GM12872 (cell line): ENCODE measurements around the gene MTFMT.
A peak's percentile ranks its signal among the peaks of the same experiment; 100 is the strongest.

Experiments used
- TF ChIP-seq, protein P1 (sequence below): IDR thresholded peaks from 3 replicates; pipeline ENCODE4 v1.5.1; 2011; ENCODE audit warnings: low read depth, mild to moderate bottlenecking, low read length, moderate library complexity; ENCODE audit not compliant: insufficient read depth

Gene MTFMT

DNA sequence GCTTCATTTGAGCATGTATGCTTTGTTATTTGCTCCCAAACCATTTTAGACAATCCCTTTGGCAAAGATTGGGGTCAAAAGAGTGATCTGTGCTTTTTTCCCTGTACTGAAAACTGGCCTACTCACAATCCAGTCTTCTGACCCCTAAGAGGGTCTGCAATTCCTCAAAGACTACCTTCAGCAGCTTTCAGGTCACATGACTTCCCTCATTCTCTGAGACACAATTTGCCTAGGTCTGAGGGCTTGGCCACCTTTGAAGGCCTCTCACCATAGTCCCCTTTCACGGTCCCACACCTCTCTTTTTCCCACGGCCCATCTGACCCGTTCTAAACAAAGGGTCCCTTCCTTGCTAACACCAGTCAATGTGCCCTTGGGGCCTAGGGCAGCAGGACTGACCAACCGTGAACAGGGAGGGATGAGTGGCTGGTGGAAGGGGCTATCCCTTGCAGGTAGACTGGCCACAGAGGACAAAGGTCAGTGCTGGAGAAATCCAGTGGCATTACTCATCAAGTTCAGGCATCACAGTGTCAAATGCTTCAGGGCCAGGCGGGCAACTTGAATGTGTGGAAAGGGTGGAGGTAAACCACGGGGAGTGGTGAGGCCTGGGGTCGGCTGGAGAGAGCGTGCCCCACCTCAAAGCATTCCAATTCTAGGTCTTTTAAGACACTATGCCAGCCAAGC is 27.6 kb upstream of the MTFMT start:
- TF ChIP-seq, protein P1, sequence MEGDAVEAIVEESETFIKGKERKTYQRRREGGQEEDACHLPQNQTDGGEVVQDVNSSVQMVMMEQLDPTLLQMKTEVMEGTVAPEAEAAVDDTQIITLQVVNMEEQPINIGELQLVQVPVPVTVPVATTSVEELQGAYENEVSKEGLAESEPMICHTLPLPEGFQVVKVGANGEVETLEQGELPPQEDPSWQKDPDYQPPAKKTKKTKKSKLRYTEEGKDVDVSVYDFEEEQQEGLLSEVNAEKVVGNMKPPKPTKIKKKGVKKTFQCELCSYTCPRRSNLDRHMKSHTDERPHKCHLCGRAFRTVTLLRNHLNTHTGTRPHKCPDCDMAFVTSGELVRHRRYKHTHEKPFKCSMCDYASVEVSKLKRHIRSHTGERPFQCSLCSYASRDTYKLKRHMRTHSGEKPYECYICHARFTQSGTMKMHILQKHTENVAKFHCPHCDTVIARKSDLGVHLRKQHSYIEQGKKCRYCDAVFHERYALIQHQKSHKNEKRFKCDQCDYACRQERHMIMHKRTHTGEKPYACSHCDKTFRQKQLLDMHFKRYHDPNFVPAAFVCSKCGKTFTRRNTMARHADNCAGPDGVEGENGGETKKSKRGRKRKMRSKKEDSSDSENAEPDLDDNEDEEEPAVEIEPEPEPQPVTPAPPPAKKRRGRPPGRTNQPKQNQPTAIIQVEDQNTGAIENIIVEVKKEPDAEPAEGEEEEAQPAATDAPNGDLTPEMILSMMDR: no peak

DNA sequence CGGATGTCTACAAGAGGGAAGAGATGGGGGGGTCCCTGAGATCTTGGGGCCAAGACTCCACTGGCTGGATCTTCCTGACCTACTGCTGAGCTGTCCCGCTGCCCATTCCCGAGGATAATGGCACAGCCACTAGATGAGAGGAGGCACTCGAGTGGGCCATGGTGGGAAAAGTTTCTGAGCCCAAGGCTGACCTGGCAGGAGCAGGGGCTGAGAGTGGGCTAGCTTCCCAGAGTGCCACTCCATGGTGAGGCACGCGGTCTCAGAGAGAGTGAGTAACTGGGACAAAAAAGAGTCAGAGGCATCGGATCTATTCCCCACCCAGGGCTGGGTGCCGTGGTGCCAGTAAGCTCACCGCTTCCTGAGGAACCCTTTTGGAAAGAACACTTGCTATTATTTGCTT is 26.7 kb upstream of the MTFMT start:
- TF ChIP-seq, protein P1: no peak

DNA sequence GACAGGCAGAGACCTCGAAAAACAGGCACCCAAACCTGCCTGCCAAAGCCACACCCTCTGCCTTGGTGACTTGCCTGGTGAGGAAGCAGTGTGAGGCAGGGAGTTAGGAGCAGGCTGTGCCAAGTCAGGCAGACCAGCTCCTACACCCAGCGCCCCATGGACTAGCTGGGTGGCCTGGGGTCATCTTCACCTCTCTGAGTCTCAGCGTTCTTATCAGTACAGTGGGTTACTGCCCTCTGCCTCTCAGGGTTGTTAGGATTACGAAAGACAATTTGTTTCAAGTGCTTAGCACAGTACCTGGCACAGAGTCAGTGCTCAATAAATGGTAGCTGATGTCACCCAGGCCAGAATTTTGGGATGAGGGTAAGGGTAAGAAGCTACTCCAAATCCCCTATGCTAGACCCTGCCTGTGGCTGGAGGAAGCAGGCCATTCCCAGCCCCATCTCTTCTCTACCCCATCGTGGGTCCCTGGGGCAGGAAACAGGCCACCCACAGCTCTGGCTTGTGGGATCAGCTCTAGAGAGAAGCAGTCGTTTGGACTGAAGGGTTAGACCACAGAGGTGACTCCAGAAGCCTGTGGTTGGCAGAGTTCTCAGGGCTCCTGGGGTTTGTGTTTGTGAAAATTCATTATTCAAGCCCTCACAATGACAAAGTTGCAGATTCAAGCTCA is 25.9 kb upstream of the MTFMT start:
- TF ChIP-seq, protein P1: no peak

DNA sequence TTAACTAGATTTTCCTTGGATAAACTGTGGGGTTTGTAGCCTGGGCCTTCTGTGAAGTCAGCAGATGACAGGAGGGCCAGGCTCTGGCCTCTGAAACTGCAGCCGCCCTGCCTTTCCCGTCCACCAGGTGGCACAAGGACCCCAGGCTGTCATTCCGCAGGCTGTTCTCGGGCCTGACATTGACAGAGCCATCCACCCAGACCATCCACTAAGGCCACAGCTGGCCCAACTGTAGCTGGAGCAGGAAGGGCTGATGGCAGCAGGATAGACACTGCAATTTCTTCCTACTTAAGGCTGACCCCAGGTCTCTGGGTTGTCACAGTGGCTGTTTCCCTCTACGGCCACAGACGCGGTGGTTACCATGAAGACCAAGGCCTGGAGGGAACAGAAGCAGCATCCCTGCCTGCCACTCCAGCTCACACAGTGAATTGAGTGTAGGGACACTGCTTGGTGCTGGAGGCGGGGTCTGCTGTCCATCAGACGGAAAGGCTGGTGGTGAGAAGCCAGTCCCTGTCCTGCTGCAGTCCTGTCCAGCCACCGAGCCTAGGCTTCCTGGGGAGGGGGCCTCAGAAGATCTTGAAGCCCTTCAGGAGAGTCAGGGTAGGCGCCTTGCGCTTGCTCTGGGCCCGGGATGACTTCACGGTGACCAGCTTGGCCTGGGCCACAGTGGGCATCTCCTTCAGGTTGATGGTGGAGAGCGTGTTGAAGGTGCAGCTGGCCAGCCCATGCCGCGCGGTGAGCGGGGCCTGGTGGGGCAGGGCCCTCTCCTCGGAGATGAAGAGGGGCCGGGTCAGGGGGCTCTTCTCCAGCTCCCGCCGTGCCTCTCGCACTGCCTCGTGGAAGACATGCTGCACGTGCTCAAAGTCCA is 25.1 kb upstream of the MTFMT start:
- TF ChIP-seq, protein P1: peak; percentile 95

DNA sequence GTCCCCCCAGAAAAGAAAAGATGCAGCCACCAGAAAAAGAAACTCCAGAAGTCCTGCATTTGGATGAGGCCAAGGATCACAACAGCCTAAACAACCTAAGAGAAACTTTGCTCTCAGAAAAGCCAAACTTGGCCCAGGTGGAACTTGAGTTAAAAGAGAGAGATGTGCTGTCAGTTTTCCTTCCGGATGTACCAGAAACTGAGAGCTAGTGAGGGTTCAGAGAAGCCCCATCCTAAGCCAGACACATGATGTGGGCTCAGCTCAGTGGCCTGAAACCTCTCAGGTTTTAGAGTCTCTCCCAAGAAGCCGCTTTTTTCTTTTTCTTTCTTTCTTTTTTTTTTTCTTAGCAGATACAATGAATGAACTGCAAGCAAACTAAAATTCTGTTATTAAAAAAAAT is 23.5 kb upstream of the MTFMT start:
- TF ChIP-seq, protein P1: no peak

DNA sequence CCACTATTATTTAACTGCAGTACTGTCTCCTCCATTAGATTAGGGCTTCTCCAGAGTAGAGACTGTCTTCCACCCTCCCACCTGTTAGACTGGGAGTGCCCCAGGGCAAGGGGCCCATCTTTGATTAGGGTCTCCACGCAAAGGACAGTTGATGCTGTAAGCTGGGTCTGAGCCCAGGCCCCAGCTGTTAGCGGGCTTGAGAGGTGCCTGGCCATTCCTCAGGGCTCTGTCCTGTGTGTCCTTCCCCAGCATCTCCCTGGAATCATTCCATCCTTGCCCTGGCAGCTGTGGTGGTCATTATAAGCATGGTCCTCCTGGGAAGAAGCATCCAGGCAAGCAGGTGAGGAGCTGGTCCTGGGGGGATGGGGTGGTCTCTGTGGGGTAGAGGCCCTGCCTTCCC is 21.8 kb upstream of the MTFMT start:
- TF ChIP-seq, protein P1: no peak

DNA sequence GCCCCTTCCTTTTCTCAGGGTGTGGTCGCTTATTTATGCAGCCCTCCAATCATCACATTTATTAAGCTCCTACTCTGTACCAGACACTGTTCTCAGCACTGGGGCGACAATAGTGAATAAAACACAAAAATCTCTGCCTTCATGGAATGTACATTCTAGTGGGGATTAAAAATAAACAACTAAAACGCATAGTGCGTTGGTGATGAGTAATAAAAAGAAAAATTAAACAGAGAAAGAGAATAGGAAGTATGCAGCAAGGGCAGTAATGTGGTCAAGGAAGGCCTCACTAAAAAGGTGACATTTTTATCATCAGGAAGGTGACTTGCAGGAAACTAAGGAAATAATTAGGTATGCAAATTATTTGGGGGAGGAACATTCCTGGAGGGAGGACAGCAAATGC is 20.8 kb upstream of the MTFMT start:
- TF ChIP-seq, protein P1: no peak
